HepG2 (cell line): ENCODE results near the gene ACSL6. TPM values are rescaled to one million over a fixed set of nuclear protein-coding genes. Genes with fewer than 3 reads are reported as not detected.

Experiments
- ATAC-seq: fragments of 200-7000 bp; cut with Tn5 transposase; 3 replicates; pipeline ENCODE4 v1.9.1; 2020; ENCODE audit warnings: mild to moderate bottlenecking, moderate library complexity
- BruUV-seq: library from RNA; stranded (reverse); fragments of 400-500 nt; replicated peaks from 2 replicates; lab custom pipeline; 2021; lab: Mats Ljungman, UMichigan
- CTCF ChIA-PET: fragments of 300-600 bp; formaldehyde crosslinking; extraction: SDS; loops from one replicate; lab custom pipeline; 2021; ENCODE audit warnings: low total read pairs, inconsistent platforms, low intra/inter-chr PET ratio; lab: Yijun Ruan, JAX
- POLR2A ChIA-PET: fragments of 350-600 bp; sonication (Branson Sonifier 250); formaldehyde crosslinking; loops from one replicate; lab custom pipeline; 2020; ENCODE audit warnings: antibody characterized with exemption, inconsistent platforms; lab: Yijun Ruan, JAX
- DNase-seq: peaks from one replicate; pipeline ENCODE4 v3.0.0-alpha.2; 2015; ENCODE audit warnings: low spot score
- FAIRE-seq: peaks from 3 replicates; lab custom pipeline; 2011; peaks lifted over from hg19 to GRCh38; lab: Jason Lieb, UNC
- H2AFZ ChIP-seq: one replicate; pipeline ENCODE4 v1.6.1; 2011; ENCODE audit warnings: low read length, inconsistent platforms
- H3K27ac ChIP-seq: fragments of 300-600 bp; 3 replicates; pipeline ENCODE4 v1.8.0; 2011; ENCODE audit warnings: mixed run types, mild to moderate bottlenecking, mixed read lengths, low read length, inconsistent platforms; ENCODE audit not compliant: insufficient read depth; ENCODE audit errors: extremely low read length
- H3K27me3 ChIP-seq, 2 experiments: fragments of 200-600 bp in 1 of 2; 2 replicates in 1 of 2; 3 replicates in 1 of 2; pipeline versions ENCODE4 v1.6.0 to v1.8.0; 2011; ENCODE audit warnings: low read length in 2 of 2, mild to moderate bottlenecking in 2 of 2, moderate library complexity in 2 of 2, inconsistent platforms in 1 of 2; ENCODE audit not compliant: insufficient read depth in 2 of 2, control insufficient read depth in 1 of 2
- H3K36me3 ChIP-seq, 2 experiments: fragments of 200-600 bp in 1 of 2; replicated peaks in 1 of 2; 2 replicates in 1 of 2; 3 replicates in 1 of 2; pipeline versions ENCODE4 v1.5.1 to v1.8.0; 2011; ENCODE audit warnings: low read length in 2 of 2, inconsistent platforms in 1 of 2; ENCODE audit not compliant: insufficient read depth in 2 of 2, control insufficient read depth in 1 of 2
- H3K4me1 ChIP-seq: 2 replicates; pipeline ENCODE4 v1.5.1; 2012; ENCODE audit warnings: low read length, inconsistent platforms; ENCODE audit not compliant: insufficient read depth
- H3K4me2 ChIP-seq: 2 replicates; pipeline ENCODE4 v1.6.0; 2011; ENCODE audit warnings: low read depth, low read length, inconsistent platforms
- H3K4me3 ChIP-seq, 3 experiments: fragments of 200-600 bp in 1 of 3; sonication (generic), shearing (Covaris generic) in 1 of 3; replicated peaks in 1 of 3; 2 replicates each; pipeline ENCODE4 v1.5.1; 2011 to 2016; ENCODE audit warnings: low read length in 3 of 3, inconsistent platforms in 2 of 3, low read depth in 2 of 3, mild to moderate bottlenecking in 2 of 3, control low read depth in 1 of 3, mixed read lengths in 1 of 3; ENCODE audit not compliant: insufficient read depth in 1 of 3
- H3K79me2 ChIP-seq: one replicate; pipeline ENCODE4 v1.6.1; 2011; ENCODE audit warnings: low read length, inconsistent platforms; ENCODE audit not compliant: insufficient read depth
- H3K9ac ChIP-seq: 2 replicates; pipeline ENCODE4 v1.6.0; 2011; ENCODE audit warnings: mild to moderate bottlenecking, low read depth, low read length, inconsistent platforms; ENCODE audit not compliant: insufficient read depth
- H3K9me3 ChIP-seq: 2 replicates; pipeline ENCODE4 v1.5.1; 2012; ENCODE audit warnings: mild to moderate bottlenecking, low read length
- H4K20me1 ChIP-seq: 2 replicates; pipeline ENCODE4 v1.6.0; 2011; ENCODE audit warnings: inconsistent platforms, mild to moderate bottlenecking, low read length, moderate library complexity; ENCODE audit not compliant: insufficient read depth
- HIVEP1 ChIP-seq: sonication (generic); formaldehyde crosslinking; IDR thresholded peaks from 2 replicates; pipeline ENCODE4 v1.4.0; 2020; ENCODE audit warnings: mild to moderate bottlenecking, missing genetic modification reagents
- KDM1A ChIP-seq: IDR thresholded peaks from 2 replicates; pipeline ENCODE4 v1.6.1; 2016; ENCODE audit warnings: missing compliant biosample characterization
- MIER2 ChIP-seq: IDR thresholded peaks from 2 replicates; pipeline ENCODE4 v1.6.1; 2016; ENCODE audit warnings: missing biosample characterization, missing genetic modification reagents
- NR2F1 ChIP-seq, 2 experiments: fragments of 450-650 bp in 1 of 2; formaldehyde crosslinking in 1 of 2; IDR thresholded peaks; 2 replicates each; pipeline versions ENCODE4 v1.5.0 to v1.6.1; 2016 to 2020; ENCODE audit warnings: mild to moderate bottlenecking in 1 of 2, missing compliant biosample characterization in 1 of 2, missing genetic modification reagents in 1 of 2, moderate library complexity in 1 of 2
- PHB2 ChIP-seq: fragments of 450-650 bp; IDR thresholded peaks from 2 replicates; pipeline ENCODE4 v1.6.1; 2018; ENCODE audit not compliant: partially characterized antibody
- SAP130 ChIP-seq: IDR thresholded peaks from 2 replicates; pipeline ENCODE4 v1.6.1; 2016; ENCODE audit warnings: low read depth
- ZC3H13 ChIP-seq: sonication (generic); formaldehyde crosslinking; IDR thresholded peaks from 2 replicates; pipeline ENCODE4 v1.8.1; 2023; ENCODE audit warnings: mild to moderate bottlenecking, missing genetic modification reagents, moderate library complexity
- ZNF124 ChIP-seq: sonication (generic); formaldehyde crosslinking; IDR thresholded peaks from 2 replicates; pipeline ENCODE4 v1.4.0; 2020; ENCODE audit warnings: missing genetic modification reagents
- ZNF460 ChIP-seq: sonication (generic); formaldehyde crosslinking; IDR thresholded peaks from 2 replicates; pipeline ENCODE4 v1.5.1; 2020; ENCODE audit warnings: missing genetic modification reagents, mild to moderate bottlenecking, borderline replicate concordance
- ZNF724P ChIP-seq: sonication (generic); formaldehyde crosslinking; IDR thresholded peaks from 2 replicates; pipeline ENCODE4 v1.8.0; 2022; ENCODE audit warnings: missing genetic modification reagents, borderline replicate concordance
- ZNF839 ChIP-seq: sonication (generic); formaldehyde crosslinking; IDR thresholded peaks from 2 replicates; pipeline ENCODE4 v1.4.0; 2020; ENCODE audit warnings: missing genetic modification reagents, mild to moderate bottlenecking, borderline replicate concordance
- WGBS: methylation state at CpG from one replicate; pipeline ENCODE4 v1.1.6; 2017; ENCODE audit warnings: low lambda C conversion rate; 5-methylcytosine and 5-hydroxymethylcytosine counted together
- in situ Hi-C: cut with HindIII; loops from 2 replicates; pipeline ENCODE4 v1.10.0; 2017; ENCODE audit warnings: low pct_unique_long_range_greater_than_20kb; ENCODE audit not compliant: extremely low pct_ligation_motif_present
- intact Hi-C: fragments of 100-400 bp; cut with micrococcal nuclease; formaldehyde crosslinking; loops from one replicate; pipeline ENCODE4 v1.10.0; 2022; ENCODE audit not compliant: unreplicated experiment
- polyA plus RNA-seq, 8 experiments: library from polyadenylated mRNA; depleted of rRNA in 3 of 8; stranded (reverse) in 7 of 8; unstranded in 1 of 8; fragments of >200 nt; fragmentation: Illumina TruSeq in 4 of 8; extraction: Trizol in 4 of 8; gene quantifications; 2 replicates each; pipeline versions ENCODE4 v1.2.1 to v1.2.3, GENCODE V29; 2011 to 2016; ENCODE audit warnings: low read depth in 4 of 8, missing spikeins in 1 of 8, mixed read lengths in 1 of 8; ENCODE audit not compliant: insufficient read depth in 1 of 8
- total RNA-seq, 5 experiments: library from RNA; depleted of rRNA; stranded (reverse); fragments of >200 nt; fragmentation: Illumina TruSeq; extraction: Trizol; gene quantifications; 2 replicates each; pipeline ENCODE4 v1.2.3, GENCODE V29; 2016; ENCODE audit warnings: low read depth in 1 of 5

ACSL6 gene
- total and polyA plus RNA-seq, 2 of the 13 experiments (the other 11 are each of a cell fraction or from before 2014, with no cell fraction given), result 3.7 to 3.8 TPM

DNA sequence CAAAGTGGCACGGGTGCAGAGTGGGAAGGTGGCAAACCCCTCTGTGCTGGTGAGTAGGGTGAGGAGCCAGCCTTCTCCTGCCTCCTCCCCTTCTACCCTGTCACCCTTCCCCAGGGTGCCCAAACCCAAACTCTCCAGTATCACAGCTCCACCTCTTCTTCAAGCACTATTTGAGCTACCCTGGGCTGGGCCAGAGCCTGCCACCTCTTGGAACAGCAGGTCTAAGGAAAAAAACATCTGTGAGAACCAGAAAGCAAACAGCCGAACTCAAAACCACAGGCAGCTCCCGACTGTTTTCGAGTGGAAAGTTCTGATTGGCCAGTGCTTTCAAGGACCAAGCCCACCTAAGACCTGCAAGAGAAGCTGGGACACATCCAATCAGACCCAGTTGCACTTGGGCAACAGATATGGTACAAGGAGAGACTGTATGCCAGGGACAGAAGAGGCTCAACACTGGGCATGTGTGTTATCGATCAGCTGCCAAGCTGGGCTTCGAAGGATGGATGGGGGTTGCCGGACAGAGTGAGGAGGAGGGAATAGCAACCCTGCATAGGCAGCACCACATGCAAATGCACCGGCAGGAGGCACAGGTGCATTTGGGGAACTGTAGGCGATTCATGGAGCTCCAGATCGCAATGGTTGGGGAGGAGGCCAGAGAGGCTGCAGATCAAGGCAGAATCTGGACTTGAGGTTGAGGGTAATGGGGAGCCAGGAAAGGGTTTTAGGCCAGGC is 19.7 kb downstream of the ACSL6 start:
- no peak for TF ChIP-seq SAP130 (CRISPR knock-in tag)
- TF ChIP-seq ZNF839 (CRISPR knock-in tag), result no peak
- TF ChIP-seq KDM1A (CRISPR knock-in tag), result no peak
- no peak for TF ChIP-seq PHB2
- H4K20me1 ChIP-seq, result no peaks in the 10 kb centered on the region
- ChIA-PET POLR2A (no interaction called here), CTCF (no interaction called here)
- no peak overlapping the region for H3K27ac ChIP-seq
- no peak overlapping the region for H2AFZ ChIP-seq
- no peaks in the 10 kb centered on the region for H3K79me2 ChIP-seq
- no TSS peak for BruUV-seq
- 87% methylated on average over 9 of the region's 10 CpGs for WGBS
- H3K27me3 ChIP-seq, result no peaks in the 10 kb centered on the region
- FAIRE-seq (no peak), ATAC-seq (no peak), DNase-seq (no peak)
- no peaks in the 10 kb centered on the region for H3K36me3 ChIP-seq
- in situ Hi-C loops, result no loop called here
- no peaks in the 10 kb centered on the region for H3K9me3 ChIP-seq
- intact Hi-C loops, result no loop called here
- no peak overlapping the region for H3K4me2 ChIP-seq
- H3K9ac ChIP-seq, result no peak overlapping the region
- no peak overlapping the region for H3K4me3 ChIP-seq
- H3K4me1 ChIP-seq, result peaks cover 44% of the 10 kb centered on the region

DNA sequence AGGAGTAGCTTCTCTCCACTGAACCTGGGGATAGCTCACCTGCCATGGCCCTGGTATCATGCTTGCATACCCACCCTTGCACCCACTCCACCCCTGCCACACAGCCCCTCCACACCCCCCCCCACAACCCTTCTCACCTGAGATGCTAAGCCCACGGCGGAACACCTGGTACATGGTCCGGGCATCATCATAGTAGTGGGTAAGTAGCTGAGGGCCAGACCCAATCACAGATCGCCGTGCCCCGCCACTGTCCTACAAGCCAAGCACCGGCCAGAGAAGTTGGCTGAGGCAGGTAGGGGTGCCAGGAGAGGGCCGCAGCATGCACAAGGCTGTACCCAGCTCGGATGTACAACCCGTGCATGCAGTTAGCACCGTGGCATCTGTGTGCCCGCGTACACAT is 20.7 kb downstream of the ACSL6 start:
- no peaks in the 10 kb centered on the region for H3K9me3 ChIP-seq
- no peak for FAIRE-seq
- ChIA-PET POLR2A (no interaction called here), CTCF (no interaction called here)
- H3K79me2 ChIP-seq, result no peaks in the 10 kb centered on the region
- H3K4me1 ChIP-seq, result peaks cover 34% of the 10 kb centered on the region
- H3K4me3 ChIP-seq, result no peak overlapping the region
- no peak overlapping the region for H3K4me2 ChIP-seq
- BruUV-seq, result no TSS peak
- no peaks in the 10 kb centered on the region for H4K20me1 ChIP-seq
- intact Hi-C loops, result no loop called here
- no peaks in the 10 kb centered on the region for H3K36me3 ChIP-seq
- H2AFZ ChIP-seq, result no peak overlapping the region
- in situ Hi-C loops, result no loop called here
- no peak overlapping the region for H3K9ac ChIP-seq
- H3K27ac ChIP-seq, result no peak overlapping the region
- TF ChIP-seq ZC3H13 (CRISPR knock-in tag) (no peak), MIER2 (CRISPR knock-in tag) (no peak), ZNF724P (no peak), HIVEP1 (CRISPR knock-in tag) (no peak), NR2F1 (CRISPR knock-in tag; IDR thresholded peaks at IDR 0.05) (no peak), ZNF460 (no peak), ZNF124 (no peak)
- TF ChIP-seq, all 625 proteins: peak for 0
- WGBS, result 98% methylated on average over 10 of the region's 13 CpGs
- ATAC-seq (no peak), DNase-seq (no peak)
- no peaks in the 10 kb centered on the region for H3K27me3 ChIP-seq
